DMS79 treated with DMSO at 0.1 percent for 48 hours (cell line): ENCODE data around the gene SCRN1.

Source experiments
- DNase-seq: peaks from one replicate; lab custom pipeline; 2025; lab: John Stamatoyannopoulos, UW

The SCRN1 gene

DNA sequence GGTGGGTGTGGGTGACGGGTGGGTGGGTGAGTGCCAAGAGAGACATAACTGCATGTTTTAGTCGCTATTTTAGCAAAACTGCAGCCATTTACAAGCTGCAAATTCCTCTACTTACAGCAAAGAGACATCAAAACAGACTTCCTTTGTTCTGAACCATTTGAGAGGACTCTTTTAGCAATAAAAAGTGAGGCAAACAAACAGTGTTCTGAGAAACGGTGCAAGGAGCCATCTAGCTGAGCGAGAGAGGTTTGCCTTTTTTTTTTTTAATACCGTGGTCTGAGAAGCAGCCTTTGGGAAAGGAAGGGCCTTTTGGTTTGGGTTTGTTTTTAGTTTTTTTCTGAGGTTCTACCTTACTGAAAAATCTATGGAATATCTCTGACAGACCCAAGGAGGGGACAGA is 62.9 kb downstream of the SCRN1 start:
- DNase-seq = no peak

DNA sequence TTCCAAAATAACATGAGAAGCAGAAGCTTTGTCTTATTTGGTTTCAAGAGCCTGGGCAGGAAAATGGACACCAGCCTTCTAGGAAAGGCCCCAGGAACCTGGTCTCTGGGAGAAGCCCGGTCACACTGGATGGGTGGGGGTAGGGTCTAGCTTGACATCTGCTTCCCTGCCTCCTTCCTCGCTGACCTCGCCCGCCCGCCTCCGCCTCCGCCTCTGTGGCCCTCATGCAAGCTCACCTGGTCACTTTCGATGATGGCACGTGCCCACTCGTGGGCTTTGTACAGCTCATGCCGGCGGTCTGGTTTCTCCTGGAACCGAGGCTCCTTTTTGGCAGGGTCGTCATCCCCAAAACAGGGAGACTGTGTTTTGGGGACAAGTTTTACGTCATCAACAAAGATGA is 63.4 kb downstream of the SCRN1 start:
- no peak for DNase-seq

DNA sequence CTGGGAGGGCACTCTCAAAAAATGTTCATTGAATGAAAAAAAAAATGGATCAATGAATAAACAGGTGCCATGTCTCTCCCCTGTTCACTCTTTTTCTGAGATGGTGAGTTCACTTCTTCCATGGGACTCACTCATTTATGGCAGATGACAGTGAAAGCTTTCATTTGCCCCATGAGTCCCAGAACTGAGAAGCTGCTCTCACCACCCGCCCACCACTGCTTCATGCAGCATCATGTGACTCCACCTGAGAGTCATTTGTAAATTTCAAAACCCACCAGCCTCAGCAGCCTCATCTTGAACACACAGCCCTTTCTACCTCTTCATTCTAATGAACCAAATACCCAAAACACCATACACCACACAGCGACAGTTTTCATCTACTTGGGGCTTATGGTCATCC is 64.9 kb downstream of the SCRN1 start:
- no peak for DNase-seq

DNA sequence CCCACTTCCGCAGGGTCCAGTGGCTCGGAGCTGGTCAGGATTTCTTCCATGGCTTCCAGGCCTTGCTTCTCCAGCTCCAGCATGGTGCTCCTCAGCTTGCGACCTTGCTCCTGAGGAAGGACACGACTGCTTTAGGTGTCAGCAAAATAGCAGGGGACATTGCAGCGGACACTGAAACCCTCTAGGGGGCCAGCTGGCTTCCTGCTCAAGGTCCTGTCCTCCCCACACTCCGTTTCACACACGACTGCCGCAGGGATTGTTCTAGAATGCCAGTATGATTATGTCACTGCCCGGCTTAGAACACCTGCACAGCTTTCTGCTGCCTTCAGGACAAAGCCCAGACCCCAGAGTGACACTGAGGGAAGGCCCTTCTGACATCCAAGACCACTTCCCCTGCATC is 65.6 kb downstream of the SCRN1 start:
- DNase-seq = no peak

DNA sequence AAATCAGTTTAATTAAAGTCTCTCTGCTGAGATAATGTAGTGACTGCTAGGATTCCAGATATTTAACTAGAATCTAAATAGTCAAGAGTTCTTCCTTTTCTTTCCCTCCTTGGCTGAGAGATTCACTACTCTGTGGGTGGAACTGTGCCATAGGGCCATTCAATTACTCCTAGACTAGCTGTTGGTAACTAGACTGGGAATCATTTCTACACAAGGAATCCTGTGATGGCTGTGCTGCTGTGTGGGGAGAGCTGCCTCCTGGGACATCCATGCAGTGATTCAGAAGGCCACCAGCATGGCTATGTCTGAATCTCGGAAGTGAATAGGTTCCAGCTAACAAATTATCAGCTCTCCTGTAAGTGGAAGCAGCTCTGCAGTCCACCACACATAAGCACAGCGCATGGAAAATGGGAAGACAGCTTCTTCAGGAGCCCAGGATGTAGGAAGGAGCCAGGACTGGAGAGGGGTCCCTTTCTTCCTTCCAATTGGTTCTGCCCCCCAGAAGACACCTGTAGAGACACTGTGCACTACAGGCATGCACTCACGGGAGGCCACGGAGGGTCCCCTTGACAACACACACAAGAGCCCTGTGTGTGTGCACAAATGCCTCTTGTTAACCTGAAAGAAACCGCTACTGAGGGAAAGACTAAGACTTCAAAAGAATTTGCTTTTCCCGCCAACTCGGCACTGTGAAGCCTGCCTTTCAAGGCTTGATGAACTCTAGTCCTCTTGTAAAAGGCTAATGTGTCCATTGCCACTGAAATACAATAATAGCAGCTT is 66.5 kb downstream of the SCRN1 start:
- no peak for DNase-seq

DNA sequence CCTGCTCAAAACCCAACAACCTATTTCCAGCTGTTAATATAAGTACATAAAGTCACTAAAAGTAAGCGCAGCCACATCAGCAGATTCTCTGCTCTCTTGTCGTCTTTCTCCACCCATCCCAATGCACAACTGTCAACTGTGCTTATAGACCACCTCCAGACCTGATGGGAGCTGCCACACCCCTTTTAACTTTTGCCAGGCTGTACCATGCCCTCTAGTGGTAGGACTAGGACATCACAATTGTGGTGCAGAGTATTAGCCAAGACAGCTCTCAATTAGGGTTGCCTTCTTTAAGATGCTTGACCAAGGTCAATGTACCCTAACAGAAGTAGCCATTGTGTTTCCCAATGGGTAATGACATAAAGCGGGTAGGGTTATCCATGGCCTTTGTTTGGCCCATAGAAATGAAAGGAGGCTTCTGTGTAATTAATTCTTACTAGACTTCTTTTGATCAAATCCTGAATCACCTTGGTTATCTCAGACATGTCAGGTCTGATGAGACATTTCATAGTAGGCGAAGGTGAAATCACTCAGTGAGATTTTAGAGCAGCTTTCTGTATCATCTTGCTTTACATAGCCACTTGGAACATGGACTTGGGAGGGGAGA is 68.1 kb downstream of the SCRN1 start:
- DNase-seq = peak; percentile 43

DNA sequence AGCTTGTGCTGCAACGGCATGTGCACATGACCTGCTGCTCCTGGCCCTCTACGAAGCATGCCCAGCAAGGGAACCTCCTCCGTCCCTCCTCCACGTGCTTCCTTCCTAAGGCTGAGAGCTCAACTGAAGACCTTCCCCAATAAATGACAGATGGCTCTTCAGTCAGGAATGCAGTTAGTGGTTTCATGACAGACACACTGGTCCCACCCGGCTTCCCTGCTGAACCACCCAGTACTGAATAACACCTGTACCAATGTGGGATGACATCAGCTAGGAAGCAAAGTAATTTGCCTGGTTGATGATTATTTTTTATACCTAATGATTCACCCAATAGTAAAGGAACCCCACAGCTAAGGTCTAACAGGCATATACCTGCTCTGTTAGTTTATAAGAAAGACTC is 69.1 kb downstream of the SCRN1 start:
- DNase-seq = no peak

DNA sequence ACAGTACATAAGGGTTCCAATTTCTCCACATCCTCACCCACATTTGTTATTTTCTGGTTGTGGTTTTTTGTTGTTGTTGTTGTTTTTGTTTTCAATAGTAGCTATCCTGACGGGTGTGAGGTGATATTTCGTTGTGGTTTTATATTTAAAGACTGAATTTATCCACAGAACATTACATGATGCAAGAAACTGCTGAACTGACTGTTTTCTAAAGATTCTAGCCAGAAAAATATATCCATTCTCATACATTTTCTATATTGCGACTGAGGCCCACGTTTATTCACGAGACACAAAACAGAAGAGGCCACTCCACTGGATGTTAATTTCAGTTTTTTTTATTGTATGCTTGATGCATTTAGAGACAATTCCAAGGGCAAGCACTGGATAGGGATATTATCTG is 69.8 kb downstream of the SCRN1 start:
- no peak for DNase-seq

DNA sequence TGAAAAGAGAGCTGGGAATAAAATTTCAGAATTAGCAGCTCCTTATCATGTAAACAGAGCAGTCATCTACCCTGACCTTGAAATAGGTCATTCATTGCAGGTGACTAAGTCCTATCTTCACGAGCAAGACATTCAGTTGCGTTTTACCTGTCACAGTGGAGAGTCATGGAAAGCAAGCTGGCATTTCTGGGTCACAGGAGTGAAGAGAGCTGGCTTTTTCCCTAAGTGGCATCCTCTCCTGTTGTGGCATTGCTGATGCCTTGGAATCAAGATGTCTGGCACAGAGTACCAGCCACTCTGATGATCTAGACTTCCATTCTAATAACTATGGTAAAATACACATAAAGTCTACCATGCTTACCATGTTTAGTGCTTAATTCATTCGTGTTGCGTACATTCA is 70.8 kb downstream of the SCRN1 start:
- no peak for DNase-seq

DNA sequence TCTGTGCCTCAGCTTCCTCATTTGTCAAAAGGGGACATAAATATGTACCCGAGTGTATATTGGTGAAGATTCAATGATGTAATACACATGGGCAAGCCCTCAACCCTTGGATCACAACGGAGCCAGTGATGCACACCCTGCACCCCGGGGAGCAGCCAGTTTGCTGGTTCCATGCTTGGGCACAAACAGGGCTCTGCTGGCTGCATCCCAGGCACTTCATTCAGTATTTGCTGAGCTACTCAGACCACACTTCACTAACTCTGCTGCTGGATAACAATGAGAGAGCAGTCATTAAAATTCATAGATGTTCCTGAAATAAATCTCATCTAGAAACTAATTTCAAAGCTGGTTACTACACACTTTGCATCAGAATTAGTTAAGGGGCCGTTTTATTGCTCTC is 72.0 kb downstream of the SCRN1 start:
- peak; percentile 99 for DNase-seq

DNA sequence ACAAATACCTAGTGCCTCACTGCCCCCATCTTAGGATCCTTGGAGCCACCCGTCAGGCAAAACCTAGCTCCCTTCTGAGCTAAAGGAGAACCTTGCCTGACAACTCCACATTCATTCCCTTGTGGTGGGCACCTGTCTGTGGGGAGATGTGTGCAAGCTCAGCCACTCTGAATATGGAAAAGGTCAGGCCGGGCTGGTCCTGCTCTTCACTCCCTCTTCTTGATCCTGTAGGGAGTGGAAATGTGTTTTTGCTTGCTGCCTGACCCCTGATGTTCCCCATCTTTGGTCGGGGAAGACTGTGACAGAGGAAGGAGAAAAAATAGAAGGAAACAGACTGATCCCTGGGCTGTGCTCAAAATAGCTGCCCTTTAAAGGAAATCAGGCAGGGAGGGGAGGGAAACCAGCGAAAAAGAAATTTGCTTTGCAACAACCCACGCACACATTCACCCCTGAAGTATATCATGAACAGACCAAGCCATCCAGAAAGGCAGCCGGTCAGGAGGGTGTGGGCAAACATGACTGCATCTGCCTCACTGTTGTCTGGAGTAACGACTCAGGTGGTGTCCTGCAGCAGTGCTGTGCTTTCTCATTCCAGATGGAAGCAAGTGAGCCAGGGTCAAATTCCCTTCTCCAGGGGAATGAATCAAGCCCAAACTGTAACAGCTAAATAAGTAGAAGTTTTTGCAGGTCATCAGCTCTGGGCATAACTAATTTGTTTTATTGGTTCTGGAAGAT is 74.0 kb downstream of the SCRN1 start:
- DNase-seq = peak; percentile 17

DNA sequence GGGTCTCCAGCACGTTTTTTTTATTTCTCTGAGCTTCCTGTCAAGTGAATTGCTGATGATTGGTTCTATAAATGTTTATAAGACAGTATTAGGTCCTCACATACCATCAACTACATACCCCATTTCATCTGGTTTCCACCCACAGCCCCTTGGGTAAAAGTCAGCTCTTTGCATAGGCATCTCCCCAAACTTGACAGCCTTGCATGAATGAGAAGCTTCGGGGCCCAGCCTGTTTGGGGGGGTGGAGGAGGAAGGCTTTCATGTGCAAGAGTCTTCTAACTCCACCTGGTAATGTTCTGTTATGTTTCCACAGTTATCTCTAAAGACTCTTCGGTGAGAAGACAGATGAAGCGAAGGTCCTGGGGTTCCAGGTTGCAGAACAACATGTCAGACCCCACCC is 75.4 kb downstream of the SCRN1 start:
- DNase-seq = no peak

DNA sequence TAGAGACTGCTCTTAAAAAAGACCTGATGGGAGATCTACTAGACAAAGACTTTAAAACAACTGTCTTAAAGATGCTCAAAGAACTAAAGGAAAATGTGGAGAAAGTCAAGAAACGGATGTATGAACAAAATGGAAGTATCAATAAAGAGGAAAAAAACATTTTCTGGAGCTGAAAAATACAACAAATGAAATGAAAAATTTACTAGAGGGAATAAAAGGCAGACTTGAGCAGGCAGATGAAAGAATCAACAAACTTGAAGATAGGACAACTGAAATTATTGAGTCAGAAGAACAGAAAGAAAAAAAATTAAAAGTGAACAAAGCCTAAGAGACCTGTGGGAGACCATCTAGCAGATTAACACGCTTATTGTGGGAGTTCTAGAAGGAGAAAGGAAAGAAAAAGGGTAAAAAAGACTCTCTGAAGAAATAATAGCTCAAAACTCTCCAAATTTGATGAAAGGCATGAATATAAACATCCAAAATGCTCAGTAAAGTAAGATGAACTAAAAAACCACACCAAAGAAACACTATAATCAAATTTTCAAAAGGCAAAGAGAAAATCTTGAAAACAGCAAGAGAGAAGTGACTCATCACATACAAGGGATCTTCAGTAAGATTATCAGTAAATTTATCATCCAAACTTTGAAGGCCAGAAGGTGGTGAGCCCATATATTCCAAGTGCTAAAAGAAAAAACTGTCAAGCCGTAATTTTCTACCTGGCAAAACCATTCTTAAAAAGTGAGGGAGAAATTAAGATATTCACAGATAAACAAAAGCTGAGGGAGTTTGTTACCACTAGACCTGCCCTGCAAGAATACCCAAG is 83.2 kb downstream of the SCRN1 start:
- no peak for DNase-seq

DNA sequence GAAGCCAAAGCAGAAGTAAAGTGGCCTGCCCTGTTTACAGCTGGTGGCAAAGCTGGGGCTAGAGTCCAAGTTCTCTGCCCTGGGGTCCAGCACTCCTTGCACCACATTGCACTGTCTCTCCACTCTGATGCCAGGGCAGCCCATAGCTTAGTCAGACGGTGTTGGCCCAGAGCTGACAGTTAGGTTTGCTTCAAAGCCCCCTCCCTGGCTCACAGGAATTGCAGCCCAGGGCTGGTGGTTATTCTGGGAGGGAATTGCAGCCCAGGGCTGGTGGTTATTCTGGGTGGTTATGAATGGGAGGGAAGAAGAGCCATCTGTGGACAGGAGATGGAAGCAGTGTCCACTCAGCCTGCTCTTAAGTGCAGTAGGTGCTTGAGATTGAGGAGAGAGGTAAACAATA is 88.9 kb downstream of the SCRN1 start:
- DNase-seq = no peak

DNA sequence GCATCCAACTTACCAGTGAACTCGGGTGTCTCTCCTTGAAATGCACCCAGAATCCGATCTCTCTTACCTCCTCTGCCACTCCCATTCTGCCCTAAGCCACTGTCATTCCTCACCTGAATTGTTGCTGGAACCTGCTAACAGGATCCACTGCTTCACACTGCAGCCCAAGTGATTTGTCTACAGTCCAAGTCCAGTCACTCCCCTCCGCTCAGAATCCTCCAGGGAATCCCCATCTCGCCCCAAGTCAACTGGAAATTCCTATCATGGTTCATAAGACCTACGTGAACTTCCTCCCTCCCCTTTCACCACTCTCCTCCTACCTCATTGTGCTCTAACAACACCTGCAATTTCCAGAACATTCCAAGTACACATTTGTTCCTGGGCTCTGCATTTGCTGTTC is 91.3 kb downstream of the SCRN1 start:
- DNase-seq = no peak

DNA sequence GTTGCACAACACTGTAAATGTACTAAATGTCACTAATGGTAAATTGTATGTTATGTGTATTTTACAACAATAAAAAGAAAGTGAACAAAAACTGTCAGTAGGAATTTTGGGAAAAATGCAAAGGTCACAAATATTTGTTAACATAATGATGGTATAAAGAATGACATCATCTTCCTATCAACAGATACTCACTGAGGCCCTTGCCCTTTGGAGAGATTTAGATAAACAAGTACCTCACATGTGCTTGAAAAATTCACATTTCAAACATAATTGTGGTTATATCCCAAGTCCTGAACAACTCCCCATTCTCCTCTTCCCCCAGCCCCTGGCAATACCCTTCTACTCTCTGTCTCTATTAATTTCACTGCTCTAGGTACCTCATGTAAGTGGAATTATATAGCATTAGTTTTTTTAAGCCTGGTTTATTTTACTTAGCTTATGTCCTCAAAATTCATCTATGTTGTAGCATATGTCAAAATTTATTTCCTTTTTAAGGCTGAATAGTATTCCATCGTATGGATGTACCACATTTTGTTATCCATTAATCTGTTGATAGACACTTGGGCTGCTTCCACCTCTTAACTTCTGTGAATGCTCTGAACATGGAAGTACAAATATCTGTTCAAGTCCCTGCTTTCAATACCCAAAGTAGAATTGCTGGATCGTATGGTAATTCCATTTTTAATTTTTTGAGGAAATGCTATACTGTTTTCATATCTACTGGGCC is 92.8 kb downstream of the SCRN1 start:
- no peak for DNase-seq

DNA sequence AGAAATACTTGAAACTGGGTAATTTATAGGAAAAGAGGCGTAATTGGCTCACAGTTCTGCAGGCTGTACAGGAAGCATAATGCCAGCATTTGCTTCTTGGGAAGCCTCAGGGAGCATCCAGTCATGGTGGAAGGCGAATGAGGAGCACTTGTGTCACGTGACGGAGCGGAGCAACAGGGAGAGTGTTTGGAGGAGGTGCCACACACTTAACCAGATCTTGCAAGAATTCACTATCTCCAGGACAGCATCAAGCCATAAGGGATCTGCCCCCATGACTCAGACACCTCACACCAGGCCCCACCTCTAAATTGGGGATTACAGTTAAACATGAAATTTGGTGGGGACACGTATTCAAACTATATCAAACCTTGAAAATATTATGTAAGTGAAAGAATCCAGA is 94.0 kb downstream of the SCRN1 start:
- no peak for DNase-seq

DNA sequence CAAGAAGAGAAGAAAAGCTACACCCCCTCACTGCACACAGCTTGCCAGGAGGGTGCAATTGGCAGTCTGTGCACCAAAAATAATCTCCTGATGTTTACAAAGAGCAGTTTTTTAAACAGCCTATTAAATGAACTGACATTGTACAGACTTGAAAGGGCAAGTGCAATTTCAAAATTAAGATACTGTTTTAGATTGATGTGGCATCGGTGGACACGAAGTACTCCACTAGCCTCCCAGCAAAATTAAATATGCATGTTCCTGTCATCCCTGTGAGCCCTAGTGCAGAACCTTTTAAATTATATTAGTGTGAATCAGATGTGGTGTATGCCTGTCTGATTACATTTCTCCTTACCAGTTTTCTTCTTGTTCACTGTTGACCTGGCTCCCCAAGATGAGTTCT is 95.3 kb downstream of the SCRN1 start:
- no peak for DNase-seq

DNA sequence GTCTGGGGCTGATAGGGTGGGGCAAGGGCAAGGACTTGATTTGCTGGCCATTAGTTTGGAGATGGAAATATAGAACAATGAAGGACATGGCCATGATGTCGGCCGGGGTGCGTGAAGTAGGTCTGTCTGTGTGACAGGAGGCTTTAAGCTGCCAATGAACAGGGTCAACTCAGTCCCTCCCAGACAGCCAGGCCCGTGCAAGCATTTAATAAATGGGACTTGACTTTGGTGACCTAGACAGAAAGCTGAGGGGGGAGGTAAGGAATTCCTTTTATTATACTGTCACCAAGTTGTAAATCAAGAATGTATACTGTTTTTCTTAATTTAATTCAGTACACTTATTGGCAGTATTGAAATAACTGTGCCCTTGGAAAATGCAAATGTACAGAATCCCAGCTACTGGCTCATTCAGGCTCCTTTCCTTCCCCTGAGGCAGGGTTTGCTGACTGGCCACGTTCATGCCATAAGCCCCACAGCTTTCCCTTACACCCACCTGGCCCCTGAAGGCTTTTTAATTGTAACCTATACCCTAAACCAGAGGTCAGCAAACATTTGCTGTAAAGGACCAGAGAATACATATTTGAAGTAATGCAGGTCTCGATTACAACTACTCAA is 96.1 kb downstream of the SCRN1 start:
- DNase-seq = no peak

DNA sequence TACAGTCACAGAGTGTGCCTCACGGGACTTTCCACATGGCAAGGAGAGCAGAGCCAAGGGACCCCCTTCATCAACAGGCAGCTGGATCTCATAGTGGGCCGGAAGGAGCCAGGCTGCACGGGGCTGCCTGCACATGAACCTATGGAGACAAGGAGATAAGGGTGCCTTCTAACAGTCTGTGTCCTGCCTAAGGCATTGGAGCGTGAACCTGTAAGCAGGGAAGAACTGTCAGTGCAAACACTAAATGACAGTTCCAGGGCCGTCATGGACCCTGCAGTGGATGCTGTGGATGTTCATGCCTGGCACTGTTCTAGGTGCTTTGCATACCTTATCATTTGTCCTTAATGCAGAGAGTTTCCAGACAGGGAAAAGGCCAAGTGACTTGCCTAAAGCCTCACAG is 97.4 kb downstream of the SCRN1 start:
- no peak for DNase-seq

DNA sequence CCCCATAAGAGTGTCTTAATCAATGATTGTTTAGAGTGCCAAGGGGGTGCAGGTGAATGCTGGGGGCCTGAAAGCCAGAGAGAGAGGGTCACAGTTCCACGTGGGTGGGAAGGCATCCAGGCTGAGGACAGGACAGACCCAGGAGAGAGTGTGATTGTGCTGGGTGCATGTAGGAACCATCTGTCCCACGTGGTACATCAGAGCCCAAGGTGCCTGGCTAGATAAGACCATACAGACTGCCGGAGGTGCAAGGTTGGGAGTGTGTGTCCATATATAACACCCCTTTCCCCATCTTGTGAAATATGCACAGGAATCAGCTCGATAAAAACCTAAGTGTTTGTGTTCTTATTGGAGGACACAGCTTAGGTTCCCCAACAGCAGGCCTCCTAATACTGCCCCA is 97.8 kb downstream of the SCRN1 start:
- DNase-seq = no peak
